ENCODE measurements around the gene F2RL3. TPM values are rescaled to one million over a fixed set of nuclear protein-coding genes. Genes with fewer than 3 reads are reported as not detected.

The F2RL3 gene
- total and polyA plus RNA-seq, 7 experiments from 2014 or later: 0.16 to 0.19 TPM; not detected in 5

GRCh38 chr19:16878181-16878965, 10.4 kb upstream of the F2RL3 start:
- Histone ChIP-seq H3K9me3 (ENCODE audit: control insufficient read depth in 2 of 3, low read length in 3 of 3) (peaks cover 0 to 32% (median 6%) of the 10 kb centered on the region in 3 experiments), H3K4me3 (ENCODE audit: low read length) (no peak overlapping the region), H3K27me3 (ENCODE audit: control insufficient read depth in 2 of 2, insufficient read depth in 2 of 2, low read length in 2 of 2) (no peaks in the 10 kb centered on the region), H3K36me3 (ENCODE audit: control insufficient read depth in 2 of 3, insufficient read depth in 3 of 3, low read length in 3 of 3) (peaks cover 0 to 45% (median 9%) of the 10 kb centered on the region in 3 experiments), H3K4me1 (ENCODE audit: control insufficient read depth in 2 of 2, insufficient read depth in 2 of 2, low read length in 2 of 2) (peaks cover 0 to 6% of the 10 kb centered on the region in 2 donors), H3K27ac (ENCODE audit: low read depth, low read length) (no peak overlapping the region)
- POLR2A ChIA-PET: no interaction called here
- Mint-ChIP-seq H3K4me3 (no peak overlapping the region), H3K4me1 (peaks cover 8 to 19% (median 14%) of the 10 kb centered on the region in 7 donors), H3K27ac (no peak overlapping the region), H3K36me3 (peaks cover 23 to 66% (median 41%) of the 10 kb centered on the region in 5 donors), H3K27me3 (peaks cover 0 to 5% (median 0%) of the 10 kb centered on the region in 5 donors), H3K9me3 (peaks cover 7 to 33% (median 28%) of the 10 kb centered on the region in 11 donors)
- CTCF ChIA-PET: no interaction called here
- ATAC-seq: no peak
- DNase-seq: no peak
- intact Hi-C loops (cut with micrococcal nuclease): no loop called here

GRCh38 chr19:16880884-16881554, 7.8 kb upstream of the F2RL3 start:
- intact Hi-C loops (cut with micrococcal nuclease): no loop called here
- Mint-ChIP-seq H3K4me1 (peaks cover 0 to 10% (median 0%) of the 10 kb centered on the region in 7 donors), H3K27me3 (peaks cover 0 to 5% (median 0%) of the 10 kb centered on the region in 5 donors), H3K36me3 (peaks cover 23 to 49% (median 28%) of the 10 kb centered on the region in 5 donors), H3K27ac (no peak overlapping the region), H3K9me3 (peaks cover 7 to 39% (median 25%) of the 10 kb centered on the region in 11 donors), H3K4me3 (no peak overlapping the region)
- H3K27ac ChIP-seq (ENCODE audit: low read depth, low read length): no peak overlapping the region
- no peak overlapping the region for H3K4me3 ChIP-seq (ENCODE audit: low read length)
- no peak for ATAC-seq
- no peaks in the 10 kb centered on the region for H3K27me3 ChIP-seq (ENCODE audit: control insufficient read depth in 2 of 2, insufficient read depth in 2 of 2, low read length in 2 of 2)
- peaks cover 0 to 40% (median 9%) of the 10 kb centered on the region in 3 experiments for H3K36me3 ChIP-seq (ENCODE audit: control insufficient read depth in 2 of 3, insufficient read depth in 3 of 3, low read length in 3 of 3)
- CTCF ChIA-PET: no interaction called here
- POLR2A ChIA-PET: no interaction called here
- DNase-seq: no peak
- H3K4me1 ChIP-seq (ENCODE audit: control insufficient read depth in 2 of 2, insufficient read depth in 2 of 2, low read length in 2 of 2): no peaks in the 10 kb centered on the region
- peaks cover 0 to 34% (median 6%) of the 10 kb centered on the region in 3 experiments for H3K9me3 ChIP-seq (ENCODE audit: control insufficient read depth in 2 of 3, low read length in 3 of 3)

GRCh38 chr19:16882146-16882545, 6.7 kb upstream of the F2RL3 start:
- no peak for ATAC-seq
- intact Hi-C loops (cut with micrococcal nuclease): no loop called here
- Histone ChIP-seq H3K4me1 (ENCODE audit: control insufficient read depth in 2 of 2, insufficient read depth in 2 of 2, low read length in 2 of 2) (no peaks in the 10 kb centered on the region), H3K27ac (ENCODE audit: low read depth, low read length) (no peak overlapping the region), H3K9me3 (ENCODE audit: control insufficient read depth in 2 of 3, low read length in 3 of 3) (peaks cover 0 to 34% (median 6%) of the 10 kb centered on the region in 3 experiments), H3K27me3 (ENCODE audit: control insufficient read depth in 2 of 2, insufficient read depth in 2 of 2, low read length in 2 of 2) (no peaks in the 10 kb centered on the region), H3K36me3 (ENCODE audit: control insufficient read depth in 2 of 3, insufficient read depth in 3 of 3, low read length in 3 of 3) (peaks cover 0 to 28% (median 6%) of the 10 kb centered on the region in 3 experiments), H3K4me3 (ENCODE audit: low read length) (no peak overlapping the region)
- H3K36me3 Mint-ChIP-seq: peaks cover 20 to 41% (median 28%) of the 10 kb centered on the region in 5 donors
- ChIA-PET CTCF (no interaction called here), POLR2A (no interaction called here)
- peaks cover 0 to 5% (median 0%) of the 10 kb centered on the region in 5 donors for H3K27me3 Mint-ChIP-seq
- peaks cover 7 to 39% (median 25%) of the 10 kb centered on the region in 11 donors for H3K9me3 Mint-ChIP-seq
- H3K4me3 Mint-ChIP-seq: no peak overlapping the region
- DNase-seq: no peak
- peaks cover 0 to 5% (median 0%) of the 10 kb centered on the region in 7 donors for H3K4me1 Mint-ChIP-seq
- H3K27ac Mint-ChIP-seq: no peak overlapping the region

GRCh38 chr19:16883522-16883921, 5.3 kb upstream of the F2RL3 start:
- no peaks in the 10 kb centered on the region for H3K4me1 ChIP-seq (ENCODE audit: control insufficient read depth in 2 of 2, insufficient read depth in 2 of 2, low read length in 2 of 2)
- Mint-ChIP-seq H3K36me3 (peaks cover 19 to 29% (median 28%) of the 10 kb centered on the region in 5 donors), H3K9me3 (peaks cover 7 to 39% (median 25%) of the 10 kb centered on the region in 11 donors), H3K4me3 (no peak overlapping the region), H3K27me3 (peaks cover 0 to 7% (median 3%) of the 10 kb centered on the region in 5 donors), H3K27ac (no peak overlapping the region), H3K4me1 (peaks cover 0 to 9% (median 0%) of the 10 kb centered on the region in 7 donors)
- H3K27ac ChIP-seq (ENCODE audit: low read depth, low read length): no peak overlapping the region
- no peak for DNase-seq
- no peak for ATAC-seq
- H3K4me3 ChIP-seq (ENCODE audit: low read length): no peak overlapping the region
- H3K27me3 ChIP-seq (ENCODE audit: control insufficient read depth in 2 of 2, insufficient read depth in 2 of 2, low read length in 2 of 2): no peaks in the 10 kb centered on the region
- H3K9me3 ChIP-seq (ENCODE audit: control insufficient read depth in 2 of 3, low read length in 3 of 3): peaks cover 0 to 34% (median 6%) of the 10 kb centered on the region in 3 experiments
- peaks cover 0 to 15% (median 5%) of the 10 kb centered on the region in 3 experiments for H3K36me3 ChIP-seq (ENCODE audit: control insufficient read depth in 2 of 3, insufficient read depth in 3 of 3, low read length in 3 of 3)
- POLR2A ChIA-PET: no interaction called here
- CTCF ChIA-PET: no interaction called here
- intact Hi-C loops (cut with micrococcal nuclease): no loop called here

GRCh38 chr19:16885166-16885565, 3.6 kb upstream of the F2RL3 start:
- intact Hi-C loops (cut with micrococcal nuclease): no loop called here
- Mint-ChIP-seq H3K4me3 (no peak overlapping the region), H3K27ac (peak overlapping the region in 1 of 9 donors; percentile 5), H3K36me3 (peaks cover 10 to 25% (median 17%) of the 10 kb centered on the region in 5 donors), H3K4me1 (peaks cover 0 to 15% (median 0%) of the 10 kb centered on the region in 7 donors), H3K27me3 (peaks cover 0 to 10% (median 8%) of the 10 kb centered on the region in 5 donors), H3K9me3 (peaks cover 7 to 36% (median 24%) of the 10 kb centered on the region in 11 donors)
- Histone ChIP-seq H3K4me1 (ENCODE audit: control insufficient read depth in 2 of 2, insufficient read depth in 2 of 2, low read length in 2 of 2) (no peaks in the 10 kb centered on the region), H3K4me3 (ENCODE audit: low read length) (no peak overlapping the region), H3K27ac (ENCODE audit: low read depth, low read length) (no peak overlapping the region), H3K36me3 (ENCODE audit: control insufficient read depth in 2 of 3, insufficient read depth in 3 of 3, low read length in 3 of 3) (no peaks in the 10 kb centered on the region), H3K9me3 (ENCODE audit: control insufficient read depth in 2 of 3, low read length in 3 of 3) (peaks cover 0 to 34% (median 6%) of the 10 kb centered on the region in 3 experiments), H3K27me3 (ENCODE audit: control insufficient read depth in 2 of 2, insufficient read depth in 2 of 2, low read length in 2 of 2) (no peaks in the 10 kb centered on the region)
- DNase-seq (no peak), ATAC-seq (no peak)
- ChIA-PET POLR2A (no interaction called here), CTCF (no interaction called here)

GRCh38 chr19:16886305-16886880, 2.4 kb upstream of the F2RL3 start:
- ATAC-seq (no peak), DNase-seq (no peak)
- Mint-ChIP-seq H3K4me3 (no peak overlapping the region), H3K27ac (no peak overlapping the region), H3K36me3 (peaks cover 5 to 13% (median 9%) of the 10 kb centered on the region in 5 donors), H3K9me3 (peaks cover 7 to 26% (median 15%) of the 10 kb centered on the region in 11 donors), H3K27me3 (peaks cover 0 to 18% (median 11%) of the 10 kb centered on the region in 5 donors), H3K4me1 (peaks cover 0 to 15% (median 0%) of the 10 kb centered on the region in 7 donors)
- Histone ChIP-seq H3K27me3 (ENCODE audit: control insufficient read depth in 2 of 2, insufficient read depth in 2 of 2, low read length in 2 of 2) (no peaks in the 10 kb centered on the region), H3K27ac (ENCODE audit: low read depth, low read length) (no peak overlapping the region), H3K4me3 (ENCODE audit: low read length) (no peak overlapping the region), H3K9me3 (ENCODE audit: control insufficient read depth in 2 of 3, low read length in 3 of 3) (peaks cover 0 to 21% (median under 1%) of the 10 kb centered on the region in 3 experiments), H3K4me1 (ENCODE audit: control insufficient read depth in 2 of 2, insufficient read depth in 2 of 2, low read length in 2 of 2) (no peaks in the 10 kb centered on the region), H3K36me3 (ENCODE audit: control insufficient read depth in 2 of 3, insufficient read depth in 3 of 3, low read length in 3 of 3) (no peaks in the 10 kb centered on the region)
- POLR2A ChIA-PET: no interaction called here
- CTCF ChIA-PET: no interaction called here
- intact Hi-C loops (cut with micrococcal nuclease): no loop called here
